Activated gamma-delta T cell treated with anti-CD3 and anti-CD28 coated beads, Interleukin-2, amount 50 U/mL, for 16 hours (primary cell): ENCODE data around the gene SLC15A4.

Source experiments
- DNase-seq: peaks from one replicate; pipeline ENCODE4 v3.0.0-alpha.2; 2020; ENCODE audit warnings: low read depth

The SLC15A4 gene

GRCh38 chr12:128754275-128754674, 69.5 kb downstream of the SLC15A4 start:
- no peak for DNase-seq

- DNase-seq: no peak
These were observed 70.3 kb downstream of the SLC15A4 start for GRCh38 chr12:128753438-128753837.

DNA sequence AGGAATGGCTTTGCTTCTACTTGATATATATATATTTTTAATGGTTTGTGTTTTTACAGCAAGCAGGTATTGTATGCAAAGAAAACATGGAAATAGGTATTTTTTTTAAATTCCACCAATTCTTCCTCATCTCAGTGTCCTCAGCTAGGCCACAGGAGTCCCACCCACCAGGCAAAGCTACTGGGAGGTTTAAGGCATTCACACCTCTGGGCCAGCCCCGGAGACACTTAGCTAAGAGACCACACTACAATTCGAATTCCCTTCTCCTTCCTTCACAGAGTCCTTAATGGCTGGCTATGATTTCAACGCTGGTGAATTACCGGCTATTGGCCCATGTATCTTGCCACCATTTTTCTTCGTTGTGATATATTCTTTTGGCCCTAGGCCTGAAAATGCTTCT, 71.4 kb downstream of the SLC15A4 start:
- no peak for DNase-seq

DNA sequence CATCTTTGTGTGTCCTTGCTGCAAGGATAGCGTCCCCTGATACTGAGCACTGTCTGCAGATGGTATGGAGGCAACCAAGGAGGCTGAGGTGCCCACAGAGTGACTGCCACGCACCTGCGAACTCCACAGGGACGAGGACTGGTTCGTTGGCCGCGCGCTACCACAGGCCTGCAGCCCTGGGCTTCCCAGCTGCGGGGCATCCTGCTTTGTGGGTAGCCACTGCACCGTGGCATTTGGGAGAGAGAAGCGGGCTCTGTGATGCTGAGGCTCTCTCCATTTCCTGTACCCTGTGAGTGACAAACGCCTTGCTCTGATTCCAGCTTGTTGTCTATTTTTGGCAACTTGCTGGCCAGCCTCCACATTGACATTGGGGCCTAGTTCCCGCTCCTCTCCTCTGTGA, 76.3 kb downstream of the SLC15A4 start:
- DNase-seq: no peak

- no peak for DNase-seq
These were observed 77.7 kb downstream of the SLC15A4 start for GRCh38 chr12:128745772-128746689.

DNA sequence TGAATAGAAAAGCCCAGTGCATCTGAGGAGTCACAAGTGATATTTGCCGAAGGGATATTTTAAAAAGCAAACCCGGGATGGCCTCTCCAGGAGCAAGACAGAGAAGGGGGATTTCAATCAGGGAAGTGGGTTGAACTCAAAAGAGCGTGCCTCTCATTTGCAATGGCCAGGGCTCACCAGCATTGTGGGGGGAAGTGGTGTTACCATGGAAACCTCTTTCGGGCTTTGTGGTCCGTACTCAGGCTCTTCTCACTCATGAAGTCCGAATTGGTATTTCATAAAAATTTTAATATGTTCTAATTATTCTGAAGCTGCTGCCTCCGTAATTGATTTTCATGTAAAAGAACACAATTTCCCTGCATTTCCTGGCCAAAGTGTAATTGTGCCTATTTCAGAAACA, 79.8 kb downstream of the SLC15A4 start:
- DNase-seq: no peak
